Vagina (tissue), 2 donors: ENCODE data around the gene PCSK2. TPM values are rescaled to one million over a fixed set of nuclear protein-coding genes. Genes with fewer than 3 reads are reported as not detected.

Experiments used
- DNase-seq, 2 donors: peaks; one replicate each; pipeline ENCODE4 v3.0.0-alpha.2; 2017; ENCODE audit errors: extremely low spot score in 2 of 2
- H3K27ac ChIP-seq: fragments of 200-600 bp; sonication (generic); one replicate; pipeline ENCODE4 v1.5.1; 2019
- H3K27me3 ChIP-seq: fragments of 200-600 bp; sonication (generic); one replicate; pipeline ENCODE4 v1.5.1; 2019
- H3K36me3 ChIP-seq, 2 donors: fragments of 200-600 bp; sonication (generic); one replicate each; pipeline ENCODE4 v1.5.1; 2017 to 2019
- H3K4me1 ChIP-seq: fragments of 200-600 bp; sonication (generic); one replicate; pipeline ENCODE4 v1.5.1; 2019
- H3K4me3 ChIP-seq, 2 donors: fragments of 200-600 bp; sonication (generic); 1 replicate in 1 of 2; 2 replicates in 1 of 2; pipeline ENCODE4 v1.5.1; 2016 to 2019
- H3K9me3 ChIP-seq: fragments of 200-600 bp; sonication (generic); one replicate; pipeline ENCODE4 v1.5.1; 2019
- POLR2A ChIP-seq, 2 donors: fragments of 450-650 bp; IDR thresholded peaks; one replicate each; pipeline ENCODE4 v1.6.1; 2017; ENCODE audit warnings: antibody characterized with exemption in 2 of 2, mild to moderate bottlenecking in 2 of 2, moderate library complexity in 2 of 2
- POLR2AphosphoS5 ChIP-seq, 2 donors: sonication (generic); formaldehyde crosslinking; IDR thresholded peaks; one replicate each; pipeline ENCODE4 v1.9.0; 2017; ENCODE audit warnings: antibody characterized with exemption in 2 of 2, mild to moderate bottlenecking in 2 of 2, low read depth in 1 of 2; ENCODE audit not compliant: insufficient read depth in 1 of 2
- intact Hi-C: fragments of 100-400 bp; cut with DNase I; formaldehyde crosslinking; loops from one replicate; pipeline ENCODE4 v1.15.1; 2023
- total RNA-seq: library from RNA; depleted of rRNA; stranded (reverse); fragments of >200 nt; gene quantifications from one replicate; pipeline ENCODE4 v1.2.3, GENCODE V29; 2016
- TF ChIP-seq, protein P1 (sequence below), 3 experiments: fragments of 450-650 bp in 2 of 3; fragments of 200-600 bp in 1 of 3; sonication (generic) in 1 of 3; IDR thresholded peaks; one replicate each; pipeline ENCODE4 v1.5.1; 2017 to 2019; ENCODE audit warnings: antibody characterized with exemption in 3 of 3, mild to moderate bottlenecking in 2 of 3, moderate library complexity in 2 of 3

The PCSK2 gene
- total RNA-seq, 1 donor from 2014 or later: 0.98 TPM

DNA sequence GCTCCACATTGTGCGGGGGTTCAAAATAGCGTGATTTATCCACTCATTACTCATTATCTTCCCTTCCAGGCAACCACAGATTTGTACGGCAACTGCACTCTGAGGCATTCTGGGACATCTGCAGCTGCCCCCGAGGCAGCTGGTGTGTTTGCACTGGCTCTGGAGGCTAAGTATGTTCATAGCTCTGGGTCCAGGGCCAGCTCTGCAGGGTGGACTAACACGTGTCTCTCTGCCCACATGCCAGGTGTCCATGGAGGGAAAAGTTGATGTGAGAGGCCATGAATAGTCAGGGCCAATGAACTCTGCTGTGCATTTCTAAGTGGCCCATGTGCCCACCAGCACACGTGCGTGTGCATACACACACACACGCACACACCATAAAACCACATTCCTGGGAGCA is 229.4 kb downstream of the PCSK2 start:
- Histone ChIP-seq H3K36me3 (no peaks in the 10 kb centered on the region), H3K4me1 (no peaks in the 10 kb centered on the region), H3K27ac (no peak overlapping the region), H3K9me3 (no peaks in the 10 kb centered on the region), H3K4me3 (no peak overlapping the region), H3K27me3 (no peaks in the 10 kb centered on the region)
- intact Hi-C loops: no loop called here
- TF ChIP-seq, protein P1, sequence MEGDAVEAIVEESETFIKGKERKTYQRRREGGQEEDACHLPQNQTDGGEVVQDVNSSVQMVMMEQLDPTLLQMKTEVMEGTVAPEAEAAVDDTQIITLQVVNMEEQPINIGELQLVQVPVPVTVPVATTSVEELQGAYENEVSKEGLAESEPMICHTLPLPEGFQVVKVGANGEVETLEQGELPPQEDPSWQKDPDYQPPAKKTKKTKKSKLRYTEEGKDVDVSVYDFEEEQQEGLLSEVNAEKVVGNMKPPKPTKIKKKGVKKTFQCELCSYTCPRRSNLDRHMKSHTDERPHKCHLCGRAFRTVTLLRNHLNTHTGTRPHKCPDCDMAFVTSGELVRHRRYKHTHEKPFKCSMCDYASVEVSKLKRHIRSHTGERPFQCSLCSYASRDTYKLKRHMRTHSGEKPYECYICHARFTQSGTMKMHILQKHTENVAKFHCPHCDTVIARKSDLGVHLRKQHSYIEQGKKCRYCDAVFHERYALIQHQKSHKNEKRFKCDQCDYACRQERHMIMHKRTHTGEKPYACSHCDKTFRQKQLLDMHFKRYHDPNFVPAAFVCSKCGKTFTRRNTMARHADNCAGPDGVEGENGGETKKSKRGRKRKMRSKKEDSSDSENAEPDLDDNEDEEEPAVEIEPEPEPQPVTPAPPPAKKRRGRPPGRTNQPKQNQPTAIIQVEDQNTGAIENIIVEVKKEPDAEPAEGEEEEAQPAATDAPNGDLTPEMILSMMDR (IDR thresholded peaks at IDR 0.05): no peak
- no peak for TF ChIP-seq POLR2A (IDR thresholded peaks at IDR 0.05)
- TF ChIP-seq POLR2AphosphoS5 (IDR thresholded peaks at IDR 0.05; ENCODE audit: insufficient read depth in 1 of 2, low read depth in 1 of 2): no peak
- no peak for DNase-seq

DNA sequence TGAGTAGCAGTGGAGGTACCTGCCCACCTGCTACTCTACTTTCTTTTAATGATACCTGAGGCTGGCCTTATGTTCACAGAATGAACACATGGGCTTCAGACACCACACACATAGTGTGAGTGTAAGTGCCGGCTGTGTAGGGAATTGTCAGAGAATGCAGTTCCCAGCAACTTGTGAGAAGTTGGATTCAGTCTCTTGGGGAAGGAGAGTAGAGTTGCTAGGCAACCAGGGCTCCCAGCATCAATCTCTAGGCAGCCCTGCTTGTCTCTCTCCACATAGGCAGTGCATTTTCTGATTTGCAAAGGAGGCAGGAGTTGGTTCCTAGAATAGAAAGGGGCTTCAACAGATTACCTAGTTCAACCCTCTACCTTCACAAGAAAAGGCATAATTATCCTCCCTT is 230.2 kb downstream of the PCSK2 start:
- DNase-seq: no peak
- no peak for TF ChIP-seq POLR2A (IDR thresholded peaks at IDR 0.05)
- TF ChIP-seq POLR2AphosphoS5 (IDR thresholded peaks at IDR 0.05; ENCODE audit: insufficient read depth in 1 of 2, low read depth in 1 of 2): no peak
- TF ChIP-seq, protein P1 (IDR thresholded peaks at IDR 0.05): no peak

GRCh38 chr20:17457588-17458190 is 230.8 kb downstream of the PCSK2 start:
- no peak for DNase-seq
- Histone ChIP-seq H3K4me1 (no peaks in the 10 kb centered on the region), H3K36me3 (no peaks in the 10 kb centered on the region), H3K27me3 (no peaks in the 10 kb centered on the region), H3K9me3 (no peaks in the 10 kb centered on the region), H3K27ac (no peak overlapping the region), H3K4me3 (no peak overlapping the region)
- intact Hi-C loops: no loop called here
- TF ChIP-seq POLR2AphosphoS5 (IDR thresholded peaks at IDR 0.05; ENCODE audit: insufficient read depth in 1 of 2, low read depth in 1 of 2) (no peak), POLR2A (IDR thresholded peaks at IDR 0.05) (no peak)
- TF ChIP-seq, protein P1 (IDR thresholded peaks at IDR 0.05): no peak

More for the DNA sequence above, 230.2 kb downstream of the PCSK2 start:
- intact Hi-C loops: no loop called here
- Histone ChIP-seq H3K27ac (no peak overlapping the region), H3K27me3 (no peaks in the 10 kb centered on the region), H3K4me3 (no peak overlapping the region), H3K36me3 (no peaks in the 10 kb centered on the region), H3K9me3 (no peaks in the 10 kb centered on the region), H3K4me1 (no peaks in the 10 kb centered on the region)

DNA sequence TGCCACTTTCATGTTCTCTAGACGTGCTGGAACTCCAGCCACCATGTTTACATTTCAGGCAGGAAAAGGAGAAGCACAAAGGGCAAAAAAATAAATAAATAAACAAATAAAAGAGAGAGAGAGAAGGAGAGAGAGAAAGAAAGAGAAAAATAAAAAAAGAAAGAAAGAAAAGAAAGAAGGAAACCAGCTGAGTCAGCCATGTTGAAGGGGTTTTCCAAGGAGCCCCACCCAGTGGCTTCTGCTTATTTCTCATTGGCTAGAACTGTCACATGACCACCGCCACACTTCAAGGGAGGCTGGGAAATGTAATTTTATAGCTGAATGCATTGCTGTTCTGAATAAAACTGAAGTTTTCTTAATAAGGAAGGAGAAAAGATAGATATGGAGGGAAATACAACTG is 233.3 kb downstream of the PCSK2 start:
- TF ChIP-seq POLR2A (IDR thresholded peaks at IDR 0.05): no peak
- H3K4me1 ChIP-seq: no peaks in the 10 kb centered on the region
- no peaks in the 10 kb centered on the region for H3K36me3 ChIP-seq
- no peaks in the 10 kb centered on the region for H3K9me3 ChIP-seq
- H3K27ac ChIP-seq: no peak overlapping the region
- intact Hi-C loops: no loop called here
- H3K27me3 ChIP-seq: no peaks in the 10 kb centered on the region
- H3K4me3 ChIP-seq: no peak overlapping the region
- DNase-seq: no peak

DNA sequence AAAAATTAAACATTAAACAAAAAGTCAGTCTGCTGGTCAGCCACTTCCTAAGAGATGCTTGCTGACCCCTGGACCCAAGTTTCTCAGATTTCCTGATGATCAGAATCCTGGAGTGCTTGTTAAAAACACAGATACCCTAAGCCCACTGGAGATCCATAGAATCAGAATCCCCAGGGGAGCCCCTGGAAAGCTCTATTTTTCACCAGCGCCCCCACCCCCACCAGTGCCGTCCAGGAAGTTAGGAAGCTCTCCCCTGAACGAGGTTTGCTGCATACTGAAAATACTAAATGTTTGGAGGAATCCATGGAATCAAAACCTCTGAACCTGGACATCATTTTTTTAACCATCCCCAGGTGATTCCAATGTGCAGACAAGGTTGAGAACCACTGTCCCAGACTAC is 235.1 kb downstream of the PCSK2 start:
- H3K9me3 ChIP-seq: no peaks in the 10 kb centered on the region

More for the DNA sequence above, 235.1 kb downstream of the PCSK2 start:
- TF ChIP-seq POLR2AphosphoS5 (IDR thresholded peaks at IDR 0.05; ENCODE audit: insufficient read depth in 1 of 2, low read depth in 1 of 2) (no peak), POLR2A (IDR thresholded peaks at IDR 0.05) (no peak)
- TF ChIP-seq, protein P1 (IDR thresholded peaks at IDR 0.05): no peak
- no peaks in the 10 kb centered on the region for H3K36me3 ChIP-seq
- H3K4me1 ChIP-seq: no peaks in the 10 kb centered on the region
- DNase-seq: peak in 1 of 2 donors; percentile 29
- H3K27me3 ChIP-seq: no peaks in the 10 kb centered on the region
- intact Hi-C loops: no loop called here
- H3K4me3 ChIP-seq: no peak overlapping the region
- no peak overlapping the region for H3K27ac ChIP-seq
